NOMO-1 treated with dmso at 0.1 percent for 144 hours (cell line): ENCODE results near the gene NBEA.
"Not testable (repeated sequence)": the region's sequence is repeated elsewhere in the genome, so short reads cannot be mapped to it uniquely, and the experiment has no call there.

ENCODE experiments used
- DNase-seq: peaks from one replicate; lab custom pipeline; 2025; ENCODE audit not compliant: unreplicated experiment; lab: John Stamatoyannopoulos, UW

NBEA gene

DNA sequence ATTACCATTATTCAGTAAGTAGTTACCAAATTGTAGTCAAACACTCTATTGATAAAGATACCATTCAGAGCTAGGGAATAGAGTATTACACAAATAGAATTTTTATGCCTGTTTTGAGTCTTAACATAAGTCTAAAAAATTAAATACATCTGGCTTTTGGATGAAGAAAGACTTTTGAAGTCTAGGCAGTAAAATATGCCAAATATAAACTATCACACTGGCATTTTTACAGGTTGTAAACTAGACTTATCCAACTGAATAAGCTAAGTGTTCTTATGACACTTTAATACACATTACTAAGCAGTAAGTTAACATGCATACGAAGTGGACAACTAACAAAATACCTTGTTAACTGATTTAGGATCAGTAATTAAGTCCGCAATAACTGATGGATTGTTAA lies 425.5 kb downstream of the NBEA start:
- DNase-seq = no peak

DNA sequence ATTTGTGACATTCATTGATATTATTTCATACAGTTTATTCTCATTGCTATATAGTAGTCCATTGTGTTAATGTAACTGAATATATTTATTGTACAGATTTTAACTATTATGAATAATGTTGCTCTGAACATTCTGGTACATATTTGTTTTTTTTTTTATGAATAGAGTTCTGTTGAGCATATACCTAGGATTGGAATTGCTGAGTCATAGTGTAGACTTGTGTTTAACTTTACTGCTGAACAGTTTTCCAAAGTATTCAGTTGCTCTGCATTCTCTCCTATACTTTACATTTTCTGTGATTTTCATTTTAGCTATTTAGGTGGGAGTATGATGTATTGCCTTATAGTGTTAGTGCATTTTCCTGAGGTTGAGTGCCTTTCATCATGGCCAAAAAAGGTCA lies 436.9 kb downstream of the NBEA start:
- DNase-seq = no peak

GRCh38 chr13:35379663-35380062 lies 437.6 kb downstream of the NBEA start:
- no peak for DNase-seq

- no peak for DNase-seq
Observed at GRCh38 chr13:35387682-35388250, 445.7 kb downstream of the NBEA start.

DNA sequence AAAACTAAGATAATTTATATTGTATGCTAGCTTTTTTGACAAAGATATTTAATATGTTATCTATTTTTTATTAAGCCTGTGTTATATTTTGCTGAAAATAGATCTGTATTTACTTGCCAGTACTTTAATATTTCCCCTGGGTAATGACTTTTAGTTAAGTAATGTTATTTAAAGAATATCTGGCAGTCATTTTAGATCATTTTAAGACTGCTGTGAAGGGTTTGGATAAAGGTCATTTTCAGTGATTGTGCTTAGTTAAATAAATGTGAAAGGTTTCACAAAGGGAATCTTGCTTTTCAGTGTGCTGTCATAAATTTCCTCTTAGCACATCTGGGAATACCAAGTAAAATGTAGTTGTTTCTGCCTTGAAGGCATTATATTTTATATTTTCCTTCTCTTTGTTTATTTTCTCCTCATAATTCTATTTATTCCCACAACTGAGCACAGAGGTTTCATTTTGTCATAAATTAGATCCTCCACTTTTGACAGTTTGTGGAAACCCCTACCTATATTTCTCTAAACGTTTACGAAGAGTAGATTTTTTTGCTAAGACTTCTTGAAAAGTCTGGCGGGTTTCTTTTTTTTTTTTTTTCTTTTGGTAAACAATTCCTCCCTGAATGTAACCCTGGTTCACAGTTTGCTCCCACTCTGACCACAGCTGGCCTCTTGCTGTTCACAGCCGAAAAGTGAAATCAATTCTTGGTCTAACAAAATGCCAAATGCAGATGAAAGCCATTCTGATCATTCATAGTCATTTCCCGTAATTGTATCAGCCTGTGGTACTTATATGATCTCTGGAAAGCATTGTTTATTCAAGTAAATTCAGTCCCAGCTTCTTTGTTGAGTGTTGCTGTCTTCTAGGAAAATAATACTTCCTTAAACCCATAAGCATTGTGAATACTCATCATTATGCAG lies 446.6 kb downstream of the NBEA start:
- DNase-seq = no peak

DNA sequence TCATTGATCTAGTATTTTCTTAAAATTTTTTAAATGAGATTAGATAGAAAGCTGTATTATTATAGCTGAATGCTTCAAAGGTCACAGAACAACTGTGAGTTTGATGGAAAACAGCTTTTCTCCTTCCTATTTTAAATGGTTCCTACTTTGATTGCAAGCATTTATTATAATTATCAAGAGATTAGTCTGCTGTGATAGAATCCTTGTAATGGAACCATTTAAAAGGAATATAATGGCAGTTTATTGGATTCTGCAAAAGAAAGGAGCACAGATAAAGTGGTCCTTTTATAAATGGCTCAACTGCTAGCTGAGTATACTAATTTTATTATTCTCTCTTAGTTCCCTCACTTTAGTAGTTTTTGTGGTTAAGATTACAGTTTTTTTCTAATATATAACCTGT lies 447.5 kb downstream of the NBEA start:
- DNase-seq = no peak

DNA sequence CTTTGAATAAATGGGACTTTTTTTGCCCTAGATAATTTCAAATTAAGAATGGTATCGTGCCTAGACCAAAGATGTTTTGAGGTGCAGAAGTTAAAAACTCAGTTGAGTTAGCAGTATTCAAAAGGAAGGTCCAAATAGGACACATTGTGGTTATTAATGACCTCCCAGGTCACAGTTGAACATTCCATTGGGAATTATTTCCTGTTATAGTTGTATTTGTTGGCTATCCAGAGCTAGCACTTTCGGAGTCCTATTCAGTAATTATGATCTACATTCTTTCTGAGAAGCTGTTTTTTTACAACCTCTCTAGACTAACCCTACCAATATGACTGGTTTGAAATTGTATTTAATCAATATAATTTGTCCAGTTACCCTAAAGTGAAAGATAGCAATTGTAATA lies 450.7 kb downstream of the NBEA start:
- no peak for DNase-seq

- no peak for DNase-seq
Observed at GRCh38 chr13:35393886-35394285, 451.8 kb downstream of the NBEA start.

DNA sequence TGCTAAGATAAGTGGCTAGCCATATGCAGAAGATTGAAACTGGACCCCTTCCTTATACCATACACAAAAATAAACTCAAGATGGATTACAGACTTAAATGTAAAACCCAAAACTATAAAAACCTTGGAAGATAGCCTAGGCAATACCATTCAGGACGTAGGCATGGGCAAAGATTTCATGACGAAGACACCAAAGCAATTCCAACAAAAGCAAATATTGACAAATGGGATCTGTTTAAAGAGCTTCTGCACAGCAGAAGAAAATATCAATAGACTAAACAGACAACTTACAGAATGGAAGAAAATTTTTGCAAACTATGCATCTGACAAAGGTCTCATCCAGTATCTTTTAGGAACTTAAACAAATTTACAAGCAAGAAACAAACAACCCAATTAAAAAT lies 466.2 kb downstream of the NBEA start:
- DNase-seq = not testable (repeated sequence)

GRCh38 chr13:35411059-35411744 lies 469.1 kb downstream of the NBEA start:
- DNase-seq = no peak

DNA sequence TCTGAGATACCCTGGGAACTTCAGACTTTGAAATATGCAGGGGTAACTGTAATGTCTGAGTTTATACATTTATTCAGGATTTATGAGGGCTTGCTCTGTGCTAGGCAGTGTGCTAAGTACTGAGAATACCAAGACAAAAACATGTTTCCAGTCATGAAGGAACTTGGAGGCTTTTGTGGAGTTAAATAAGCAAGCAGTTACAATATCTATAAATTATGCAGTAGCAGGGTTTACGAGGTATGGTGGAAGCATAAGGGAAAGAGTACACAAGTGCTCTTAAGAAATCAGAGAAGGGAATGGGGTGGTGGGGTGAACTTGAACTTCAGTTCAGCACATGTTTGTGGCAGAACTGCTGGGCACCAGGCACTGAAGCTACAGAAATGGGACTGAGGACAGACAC lies 506.4 kb downstream of the NBEA start:
- no peak for DNase-seq

GRCh38 chr13:35449821-35450220 lies 507.8 kb downstream of the NBEA start:
- no peak for DNase-seq

DNA sequence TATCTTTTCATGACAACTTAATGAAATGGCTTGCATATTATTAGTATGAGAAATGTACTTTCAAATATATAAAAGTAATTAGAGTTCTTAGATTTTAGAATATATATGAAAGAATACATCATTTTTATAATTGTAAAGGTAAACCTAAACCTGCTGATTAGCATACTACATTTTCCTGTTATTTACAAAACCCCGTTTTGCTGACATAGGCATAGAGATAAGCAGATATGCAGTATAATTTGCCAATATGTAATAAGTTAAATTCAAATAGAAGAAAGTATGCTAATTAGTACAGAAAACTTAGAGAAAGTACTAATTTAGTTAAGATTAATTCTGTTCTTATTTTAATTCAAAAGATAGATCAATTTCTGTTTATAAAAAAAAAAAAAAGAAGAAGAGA lies 513.0 kb downstream of the NBEA start:
- no peak for DNase-seq

DNA sequence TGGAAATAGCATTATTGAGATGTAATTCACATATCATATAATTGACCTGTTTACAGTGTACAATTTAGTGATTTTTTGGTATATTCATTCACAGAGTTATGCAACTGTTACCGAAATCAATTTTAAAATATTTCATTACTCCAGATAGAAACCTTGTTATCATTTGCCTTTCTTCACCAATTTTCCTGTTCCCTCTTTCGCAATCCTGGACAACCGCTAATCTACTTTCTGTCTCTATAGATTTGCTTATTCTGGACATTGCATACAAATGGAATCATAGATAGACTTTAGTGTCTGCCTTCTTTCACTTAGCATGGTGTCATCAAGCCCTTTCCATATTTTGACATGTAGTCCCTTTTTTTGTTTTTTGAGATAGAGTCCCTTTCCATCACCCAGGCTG lies 515.2 kb downstream of the NBEA start:
- no peak for DNase-seq

DNA sequence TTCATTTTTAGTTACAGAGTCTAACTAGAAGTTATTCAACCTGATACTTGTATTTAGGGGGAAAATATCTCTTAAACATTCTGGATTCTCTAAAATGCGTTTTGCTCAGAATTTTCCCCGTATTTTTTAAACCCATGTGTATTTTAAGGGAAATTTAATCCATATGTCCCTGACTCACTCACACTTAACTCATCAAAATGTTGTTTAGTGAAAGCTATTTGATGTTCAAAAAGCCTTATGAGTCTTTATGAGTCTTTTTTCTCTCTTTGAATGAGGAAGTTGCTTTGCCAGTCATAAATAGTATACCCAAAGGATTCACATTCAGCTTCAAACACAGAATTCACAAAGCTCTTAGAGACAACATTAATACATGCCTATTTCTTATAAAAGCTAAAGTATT lies 518.0 kb downstream of the NBEA start:
- no peak for DNase-seq

DNA sequence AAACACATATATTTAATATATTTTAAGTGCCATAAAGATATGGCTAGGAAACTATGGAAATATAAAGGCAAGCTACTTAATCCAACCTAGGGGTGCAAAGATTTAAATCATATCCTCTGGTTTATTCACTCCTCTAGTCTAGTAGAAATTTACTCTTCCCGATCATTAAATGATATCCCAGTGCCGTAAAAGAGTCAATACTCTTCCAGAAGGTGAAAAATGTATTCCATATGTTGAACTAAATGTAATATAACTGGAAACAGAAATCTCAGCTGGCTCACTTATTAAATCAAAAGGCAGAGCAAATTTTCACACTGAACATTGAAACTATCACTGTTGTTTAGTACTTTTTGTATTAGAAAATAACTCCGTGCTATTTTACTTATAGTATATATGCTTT lies 523.3 kb downstream of the NBEA start:
- DNase-seq = no peak

DNA sequence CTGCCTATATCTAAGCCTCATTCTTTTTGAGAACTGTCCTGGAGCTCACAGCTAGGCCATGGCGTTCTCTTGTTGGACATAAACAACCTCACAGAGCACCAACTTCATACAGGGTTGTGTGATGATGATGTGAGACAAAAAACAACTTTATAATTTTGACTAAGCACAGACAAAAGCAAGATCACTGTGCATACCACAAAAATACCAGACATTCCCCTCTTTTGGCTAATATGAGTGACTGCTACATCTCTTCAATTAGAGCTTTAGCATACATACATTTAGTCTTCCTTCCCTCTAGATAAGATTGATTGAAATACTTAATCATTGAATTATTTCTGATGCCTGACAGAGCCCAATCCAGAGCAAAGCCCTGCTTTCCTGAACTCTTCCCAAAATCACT lies 526.1 kb downstream of the NBEA start:
- no peak for DNase-seq

- no peak for DNase-seq
Observed at GRCh38 chr13:35469806-35470525, 527.9 kb downstream of the NBEA start.

DNA sequence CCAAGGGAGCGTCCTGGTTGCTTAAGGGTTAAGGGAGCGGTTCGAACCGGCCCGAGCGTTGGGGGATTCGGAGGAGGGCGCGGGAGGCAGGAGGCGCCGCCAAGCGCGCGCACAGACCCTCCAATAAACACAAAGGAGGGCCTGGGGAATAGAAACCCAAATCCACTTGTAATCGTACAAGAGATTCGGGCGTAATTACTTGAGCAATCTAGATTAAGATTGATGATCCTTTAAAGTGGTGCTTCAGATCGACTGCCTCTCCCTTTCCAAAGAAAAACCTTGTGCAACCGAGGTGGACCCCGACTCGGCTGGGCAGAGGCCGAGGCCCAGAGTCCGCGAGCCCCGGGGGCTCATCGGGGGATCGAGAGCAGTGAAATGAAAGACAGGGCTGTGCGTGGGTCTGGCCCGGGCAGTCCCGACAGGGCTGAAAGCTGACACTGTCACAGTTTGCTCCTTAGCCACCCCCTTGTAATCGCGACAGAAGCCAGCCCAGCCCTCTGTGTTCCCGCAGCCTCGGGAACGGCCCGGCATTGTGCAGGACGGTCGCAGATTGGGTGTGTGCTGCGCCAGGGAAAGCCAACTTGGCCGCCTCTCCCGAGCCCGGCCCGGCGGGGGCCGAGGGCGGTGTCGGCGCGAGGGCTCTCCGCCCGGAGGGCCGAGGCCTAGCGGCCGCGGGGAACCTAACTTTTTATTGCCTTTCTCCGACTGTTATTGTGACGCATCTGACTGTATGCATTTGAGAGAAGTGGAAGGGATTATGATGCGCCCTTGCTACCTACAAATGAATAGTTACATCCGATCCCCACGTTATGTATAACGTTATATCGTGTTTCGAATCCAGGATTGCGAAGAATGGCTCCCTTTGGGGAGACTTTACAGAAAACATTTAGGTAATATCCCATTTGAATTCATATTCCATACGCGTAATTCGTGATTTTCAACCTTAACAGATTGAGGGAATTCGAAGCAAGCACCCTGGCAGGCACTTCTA lies 528.9 kb downstream of the NBEA start:
- no peak for DNase-seq

DNA sequence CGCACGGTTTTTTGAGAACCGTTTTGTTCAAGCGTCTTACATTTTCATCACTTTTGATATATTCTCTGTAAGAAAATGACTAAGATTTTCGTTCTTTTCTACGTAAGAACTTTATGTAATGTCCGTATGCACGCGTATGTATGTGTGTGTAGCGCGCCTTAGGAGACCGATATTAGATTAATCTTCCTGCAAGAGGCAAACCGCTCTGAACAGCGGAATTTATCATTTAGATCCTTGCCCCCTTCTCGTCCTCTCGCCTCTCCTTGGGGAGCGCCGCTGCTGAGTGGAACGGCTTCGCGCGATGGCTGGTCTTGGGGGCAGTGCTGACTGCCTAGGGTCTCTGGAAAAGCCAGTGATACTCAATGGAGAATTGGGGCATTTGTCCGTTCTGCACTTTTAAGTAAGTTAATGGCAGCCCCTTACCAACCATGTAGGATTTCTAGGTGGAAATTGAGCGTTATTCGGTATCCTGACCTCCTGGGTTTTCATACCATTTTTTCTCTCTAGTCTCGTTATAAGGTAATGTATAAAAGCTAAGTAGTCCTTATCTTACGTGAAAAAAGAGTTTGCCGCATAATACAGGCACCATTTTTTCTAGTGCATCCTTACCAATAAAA lies 529.7 kb downstream of the NBEA start:
- no peak for DNase-seq
